ENCODE results near the gene RPL18. TPM values are rescaled to one million over a fixed set of nuclear protein-coding genes. Genes with fewer than 3 reads are reported as not detected.

Gene RPL18
- total RNA-seq, 1 donor from 2014 or later: 1,534 TPM

- DNase-seq (ENCODE audit: low spot score): no peak
Measured at GRCh38 chr19:48614436-48615230, 4.3 kb downstream of the RPL18 start, which contains the start of gene FAM83E. Gene FAM83E (minus strand): TSS chr19:48615076. CDS start chr19:48613372, 1,704 bp downstream.

DNA sequence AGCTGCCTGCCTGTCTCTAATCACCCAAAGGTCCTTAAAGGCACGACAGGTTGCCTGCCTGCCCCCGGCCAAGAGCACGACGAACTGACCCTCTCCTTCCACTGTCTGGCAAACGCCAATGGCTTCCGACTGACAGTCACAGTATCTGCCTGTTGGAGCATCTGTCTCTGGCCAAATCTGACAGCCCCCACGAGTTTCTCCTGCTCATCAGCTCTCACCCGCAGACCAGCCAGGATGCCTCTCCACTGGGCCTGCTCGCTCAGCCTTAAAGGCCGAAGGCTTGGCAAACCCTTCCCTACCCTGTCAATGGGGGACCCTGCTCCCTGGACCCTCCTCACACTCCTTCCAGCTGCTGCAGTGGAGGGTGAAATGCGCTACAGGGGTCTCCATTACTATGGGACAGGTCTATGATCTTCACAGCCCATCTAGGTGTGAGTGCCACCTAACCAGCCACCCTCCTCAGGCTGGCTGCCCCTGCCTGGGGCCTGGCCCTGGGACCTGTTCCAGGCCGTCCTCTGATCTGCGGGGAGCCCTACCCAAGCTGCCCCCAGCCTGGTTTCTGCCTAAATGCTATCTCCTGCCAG, 5.0 kb downstream of the RPL18 start:
- DNase-seq (ENCODE audit: low spot score): no peak

DNA sequence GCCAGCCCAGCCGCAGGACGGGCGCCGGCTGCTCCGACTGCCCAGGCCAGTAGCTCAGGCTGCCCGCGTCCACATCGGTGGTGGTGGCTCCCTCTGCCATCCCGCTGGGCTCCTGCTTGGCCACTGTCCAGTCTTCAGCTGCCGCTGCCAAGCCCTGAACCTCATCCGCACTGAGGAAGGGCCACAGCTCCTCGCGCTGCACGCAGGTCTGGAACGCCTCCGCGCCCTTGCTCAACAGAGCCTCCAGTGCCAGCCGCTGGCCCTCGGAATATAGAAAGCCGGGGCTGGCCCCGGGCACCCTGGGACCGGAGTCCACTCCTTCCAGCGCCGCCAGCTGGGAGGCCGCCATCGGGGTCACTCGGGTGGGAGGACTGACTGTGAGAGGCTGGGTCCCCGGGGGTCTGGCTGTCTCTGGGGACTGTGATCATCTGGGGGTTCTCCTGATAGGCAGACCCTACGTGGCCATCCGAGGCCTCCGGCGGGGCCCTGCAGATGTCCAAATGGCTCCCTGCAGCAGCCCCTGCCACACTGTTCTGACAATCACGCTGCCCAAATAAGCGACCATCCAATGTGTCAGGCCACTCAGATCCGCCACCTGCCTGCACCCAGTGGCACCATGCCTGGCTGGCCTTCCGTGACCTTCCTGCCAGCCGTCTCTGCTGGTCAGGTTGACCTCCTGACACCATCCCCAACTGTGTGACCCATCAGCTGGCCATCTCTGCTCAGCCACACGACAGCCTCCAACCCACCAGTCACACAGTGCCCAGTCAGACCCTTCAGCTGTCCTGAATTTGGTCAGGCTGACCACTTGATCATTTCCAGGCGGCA, 5.7 kb downstream of the RPL18 start:
- no peak for DNase-seq (ENCODE audit: low spot score)

GRCh38 chr19:48611872-48612271, 7.1 kb downstream of the RPL18 start:
- no peak for DNase-seq (ENCODE audit: low spot score)

- no peak for DNase-seq (ENCODE audit: low spot score)
Measured at GRCh38 chr19:48609571-48610108, 9.3 kb downstream of the RPL18 start.

DNA sequence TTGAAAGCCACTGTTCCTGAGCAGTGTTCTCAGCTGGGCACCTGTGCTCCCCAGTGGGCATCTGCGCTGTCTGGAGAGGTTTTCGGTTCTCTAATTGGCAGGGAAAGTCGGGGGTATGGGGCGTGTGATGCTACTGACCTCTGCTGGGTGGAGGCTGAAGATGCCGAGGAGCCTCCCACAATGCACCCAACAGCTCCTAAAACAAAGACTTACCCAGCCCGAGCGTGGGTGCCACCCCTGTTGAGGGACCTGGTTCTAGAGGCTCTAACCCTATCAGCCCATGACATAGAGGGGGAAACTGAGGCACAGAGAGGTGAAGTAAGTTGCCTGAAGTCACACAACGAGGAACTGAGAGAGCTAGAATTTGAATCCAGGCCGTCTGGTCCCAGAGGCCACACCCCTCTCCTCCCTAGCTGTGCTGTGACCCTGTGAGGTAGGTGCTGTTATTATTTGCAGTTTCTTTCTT, 10.1 kb downstream of the RPL18 start:
- no peak for DNase-seq (ENCODE audit: low spot score)

- no peak for DNase-seq (ENCODE audit: low spot score)
Measured at GRCh38 chr19:48607359-48607755, 11.6 kb downstream of the RPL18 start.

- no peak for DNase-seq (ENCODE audit: low spot score)
Measured at GRCh38 chr19:48606463-48607358, 12.3 kb downstream of the RPL18 start, which contains the start of gene SPACA4. Gene SPACA4 (plus strand): TSS chr19:48606742. CDS start chr19:48606979, 237 bp downstream.

GRCh38 chr19:48603850-48604249, 15.1 kb downstream of the RPL18 start:
- no peak for DNase-seq (ENCODE audit: low spot score)

DNA sequence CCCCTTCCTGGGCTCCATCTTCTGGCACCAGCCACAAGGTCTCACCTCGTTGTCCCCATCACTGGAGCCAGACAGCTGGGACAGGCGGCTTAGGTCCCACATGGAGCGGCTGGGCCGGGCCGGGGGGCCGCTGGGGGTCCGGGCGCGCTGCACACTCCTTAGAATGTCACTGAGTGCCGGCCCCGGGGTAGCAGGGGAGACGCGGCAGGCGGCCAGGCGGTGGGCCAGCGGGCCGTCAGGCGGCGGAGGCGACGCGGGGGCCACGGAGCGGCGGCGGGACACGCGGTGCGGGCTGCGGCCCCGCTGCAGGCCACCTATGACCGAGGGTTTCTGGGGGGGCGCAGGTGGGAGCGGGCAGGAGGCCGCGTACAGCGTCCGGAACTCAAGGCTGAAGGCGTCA, 15.5 kb downstream of the RPL18 start:
- DNase-seq (ENCODE audit: low spot score): no peak

GRCh38 chr19:48603001-48603400, 16.0 kb downstream of the RPL18 start:
- DNase-seq (ENCODE audit: low spot score): no peak

GRCh38 chr19:48600679-48601417, 18.1 kb downstream of the RPL18 start:
- DNase-seq (ENCODE audit: low spot score): no peak

GRCh38 chr19:48598996-48599700, 19.8 kb downstream of the RPL18 start:
- no peak for DNase-seq (ENCODE audit: low spot score)

DNA sequence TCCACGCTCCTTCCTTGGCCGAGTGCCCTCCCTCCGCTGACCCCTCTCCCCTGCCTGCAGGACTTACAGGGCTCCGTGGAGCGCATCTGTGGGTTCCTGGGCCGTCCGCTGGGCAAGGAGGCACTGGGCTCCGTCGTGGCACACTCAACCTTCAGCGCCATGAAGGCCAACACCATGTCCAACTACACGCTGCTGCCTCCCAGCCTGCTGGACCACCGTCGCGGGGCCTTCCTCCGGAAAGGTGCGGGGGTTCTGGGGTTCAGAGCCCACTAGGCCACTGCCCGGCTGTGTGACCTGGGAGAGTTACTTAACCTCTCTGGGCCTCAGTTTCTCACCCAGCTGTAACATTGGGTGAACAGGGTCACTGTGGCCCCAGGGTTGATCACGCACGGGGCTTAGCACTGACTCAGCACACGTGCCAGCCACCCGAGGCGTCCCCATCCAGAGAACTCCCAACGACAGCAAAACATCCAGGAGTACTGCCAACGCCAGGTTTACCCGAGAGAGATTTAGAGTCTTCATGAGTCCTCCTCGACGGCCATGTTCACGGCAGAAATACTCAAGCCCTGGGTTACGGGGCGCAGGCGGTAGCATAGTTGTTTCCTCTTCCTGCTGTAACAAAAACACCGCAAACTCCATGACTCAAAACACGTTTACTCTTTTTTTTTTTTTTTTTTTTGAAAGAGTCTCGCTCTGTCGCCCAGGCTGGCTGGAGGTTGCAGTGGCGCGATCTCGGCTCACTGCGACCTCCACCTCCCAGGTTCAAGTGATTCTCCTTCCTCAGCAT, 22.1 kb downstream of the RPL18 start:
- no peak for DNase-seq (ENCODE audit: low spot score)

DNA sequence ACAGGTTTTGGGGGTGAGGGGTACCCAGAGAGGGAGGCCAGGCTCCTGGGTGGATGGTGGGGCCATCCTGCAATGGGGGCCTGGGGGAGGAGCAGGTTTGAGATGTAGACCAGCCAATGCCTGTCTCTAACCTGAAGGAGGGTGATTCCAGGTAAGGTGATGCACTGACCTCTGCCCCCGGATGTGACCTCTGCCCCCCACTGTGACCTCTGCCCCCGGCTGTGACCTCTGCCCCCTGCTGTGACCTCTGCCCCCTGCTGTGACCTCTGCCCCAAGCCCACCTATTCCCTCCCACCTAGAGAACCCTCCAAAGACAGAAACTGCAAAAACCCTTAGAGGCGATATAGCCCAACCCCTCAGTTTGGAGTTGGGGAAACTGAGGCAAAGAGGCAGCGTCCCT, 22.7 kb downstream of the RPL18 start:
- no peak for DNase-seq (ENCODE audit: low spot score)

- no peak for DNase-seq (ENCODE audit: low spot score)
Measured at GRCh38 chr19:48595833-48596232, 23.1 kb downstream of the RPL18 start.

- no peak for DNase-seq (ENCODE audit: low spot score)
Measured at GRCh38 chr19:48595171-48595570, 23.8 kb downstream of the RPL18 start.

DNA sequence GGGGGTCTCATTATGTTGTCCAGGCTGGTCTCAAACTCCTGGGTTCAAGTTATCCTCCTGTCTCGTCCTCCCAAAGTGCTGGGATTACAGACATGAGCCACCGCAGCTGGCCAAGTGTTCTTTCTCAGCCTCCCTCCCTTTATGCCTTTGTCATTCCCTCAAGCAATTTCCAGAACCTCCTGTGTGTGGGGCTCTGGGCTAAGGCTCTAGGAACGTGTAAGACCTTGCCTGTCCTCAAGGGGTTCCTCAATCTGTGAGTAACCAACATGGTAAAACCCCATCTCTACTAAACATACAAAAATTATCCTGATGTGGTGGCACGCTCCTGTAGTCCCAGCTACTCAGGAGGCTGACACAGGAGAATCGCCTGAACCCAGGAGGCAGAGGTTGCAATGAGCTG, 28.0 kb downstream of the RPL18 start:
- DNase-seq (ENCODE audit: low spot score): no peak

All from umbilical cord (tissue), 2 donors.